CD4-positive, alpha-beta memory T cell (primary cell): ENCODE data around the gene CDC42BPB. TPM values are rescaled to one million over a fixed set of nuclear protein-coding genes. Genes with fewer than 3 reads are reported as not detected.

Experiments
- CTCF ChIA-PET: fragments of 350-600 bp; sonication (Branson Sonifier 250); formaldehyde crosslinking; loops from one replicate; lab custom pipeline; 2021; ENCODE audit warnings: inconsistent platforms; ENCODE audit not compliant: partially characterized antibody; lab: Charles Lee
- POLR2A ChIA-PET: fragments of 350-600 bp; sonication (Branson Sonifier 250); formaldehyde crosslinking; loops from one replicate; lab custom pipeline; 2021; ENCODE audit not compliant: partially characterized antibody; lab: Charles Lee
- DNase-seq, 5 donors: peaks; one replicate each; pipeline versions ENCODE4 v3.0.0 to v3.0.0-alpha.2; 2020 to 2022; ENCODE audit warnings: mixed read lengths in 1 of 5
- H3K27ac ChIP-seq: one replicate; pipeline ENCODE4 v1.7.0; 2013; ENCODE audit warnings: low read depth, low read length
- H3K27me3 ChIP-seq: 2 replicates; pipeline ENCODE4 v1.7.0; 2013; ENCODE audit warnings: mild to moderate bottlenecking, low read length, moderate library complexity; ENCODE audit not compliant: insufficient read depth
- H3K36me3 ChIP-seq: 2 replicates; pipeline ENCODE4 v1.7.0; 2013; ENCODE audit warnings: mild to moderate bottlenecking, low read length, moderate library complexity; ENCODE audit not compliant: insufficient read depth
- H3K4me1 ChIP-seq: 2 replicates; pipeline ENCODE4 v1.7.0; 2013; ENCODE audit warnings: mild to moderate bottlenecking, low read length, moderate library complexity; ENCODE audit not compliant: insufficient read depth
- H3K4me3 ChIP-seq, 2 donors: one replicate each; pipeline ENCODE4 v1.7.0; 2013; ENCODE audit warnings: low read length in 2 of 2, mild to moderate bottlenecking in 1 of 2
- H3K9me3 ChIP-seq, 2 donors: one replicate each; pipeline ENCODE4 v1.7.0; 2013; ENCODE audit warnings: low read length in 2 of 2, control low read depth in 1 of 2; ENCODE audit not compliant: control insufficient read depth in 1 of 2
- H3K27ac Mint-ChIP-seq, 7 donors: one replicate each; pipeline ENCODE4 v1.8.0; 2020 to 2021; ENCODE audit warnings: mixed read lengths in 7 of 7, mild to moderate bottlenecking in 6 of 7, inconsistent platforms in 3 of 7, moderate library complexity in 3 of 7
- H3K27me3 Mint-ChIP-seq, 2 donors: one replicate each; pipeline ENCODE4 v1.8.0; 2020 to 2021; ENCODE audit warnings: mixed read lengths in 2 of 2
- H3K36me3 Mint-ChIP-seq, 2 donors: one replicate each; pipeline ENCODE4 v1.8.0; 2020 to 2021; ENCODE audit warnings: mixed read lengths in 2 of 2, inconsistent platforms in 1 of 2, mild to moderate bottlenecking in 1 of 2
- H3K4me1 Mint-ChIP-seq, 4 donors: one replicate each; pipeline ENCODE4 v1.8.0; 2020 to 2021; ENCODE audit warnings: mixed read lengths in 4 of 4, mild to moderate bottlenecking in 1 of 4
- H3K4me3 Mint-ChIP-seq, 8 donors: one replicate each; pipeline ENCODE4 v1.8.0; 2020 to 2021; ENCODE audit warnings: mixed read lengths in 8 of 8, mild to moderate bottlenecking in 7 of 8, moderate library complexity in 6 of 8, inconsistent platforms in 3 of 8
- H3K9me3 Mint-ChIP-seq, 8 donors: one replicate each; pipeline ENCODE4 v1.8.0; 2020 to 2021; ENCODE audit warnings: mixed read lengths in 8 of 8, mild to moderate bottlenecking in 5 of 8, inconsistent platforms in 3 of 8, moderate library complexity in 1 of 8
- intact Hi-C: fragments of 100-400 bp; cut with micrococcal nuclease; formaldehyde crosslinking; loops from one replicate; pipeline ENCODE4 v1.15.1; 2023
- polyA plus RNA-seq, 2 donors: library from polyadenylated mRNA; unstranded; fragments of 300-500 nt; fragmentation: Illumina TruSeq; gene quantifications; one replicate each; pipeline ENCODE4 v1.2.3, GENCODE V29; 2021
- total RNA-seq, 2 experiments: library from RNA; stranded (reverse); gene quantifications; one replicate each; pipeline ENCODE4 v1.2.3, GENCODE V29; 2021

CDC42BPB gene
- total and polyA plus RNA-seq, 4 experiments from 2014 or later, result 0.02 to 8.4 (median 4.1) TPM

GRCh38 chr14:103061482-103061976, 4.2 kb upstream of the CDC42BPB start:
- ChIA-PET POLR2A (no interaction called here), CTCF (interaction anchor here (2.4 kb wide), 1 partner anchor 15 kb away, joined by 6 read pairs; no protein-coding TSS in a partner anchor)
- H3K4me3 Mint-ChIP-seq, result no peak overlapping the region

GRCh38 chr14:103059556-103059955, 2.2 kb upstream of the CDC42BPB start:
- no peak for DNase-seq
- Histone ChIP-seq H3K9me3 (no peaks in the 10 kb centered on the region), H3K27ac (no peak overlapping the region), H3K36me3 (no peaks in the 10 kb centered on the region), H3K4me3 (no peak overlapping the region), H3K4me1 (peaks cover 6% of the 10 kb centered on the region), H3K27me3 (no peaks in the 10 kb centered on the region)
- Mint-ChIP-seq H3K27me3 (peaks cover 6 to 10% of the 10 kb centered on the region in 2 donors), H3K4me3 (peak overlapping the region in 1 of 8 donors; percentile 31), H3K4me1 (peaks cover 9 to 13% (median 11%) of the 10 kb centered on the region in 4 donors), H3K36me3 (no peaks in the 10 kb centered on the region), H3K9me3 (peaks cover 0 to 2% (median 0%) of the 10 kb centered on the region in 8 donors), H3K27ac (no peak overlapping the region)
- intact Hi-C loops, result loop anchor here (10.0 kb wide), 1 partner anchor 285 kb away; the partner anchor contains the start of gene TRAF3
- CTCF ChIA-PET, result no interaction called here
- POLR2A ChIA-PET, result no interaction called here

More at GRCh38 chr14:103061482-103061976, 4.2 kb upstream of the CDC42BPB start:
- peaks cover 3 to 7% of the 10 kb centered on the region in 2 donors for H3K27me3 Mint-ChIP-seq
- no peaks in the 10 kb centered on the region for H3K9me3 ChIP-seq
- H3K9me3 Mint-ChIP-seq, result no peaks in the 10 kb centered on the region
- peaks cover 0 to 6% (median 3%) of the 10 kb centered on the region in 4 donors for H3K4me1 Mint-ChIP-seq
- H3K27ac ChIP-seq, result no peak overlapping the region
- H3K36me3 Mint-ChIP-seq, result no peaks in the 10 kb centered on the region
- intact Hi-C loops, result no loop called here
- DNase-seq, result no peak
- no peaks in the 10 kb centered on the region for H3K36me3 ChIP-seq
- no peak overlapping the region for H3K27ac Mint-ChIP-seq
- no peak overlapping the region for H3K4me3 ChIP-seq
- no peaks in the 10 kb centered on the region for H3K27me3 ChIP-seq
- peaks cover 6% of the 10 kb centered on the region for H3K4me1 ChIP-seq

GRCh38 chr14:103058164-103059055, 1.1 kb upstream of the CDC42BPB start:
- ChIA-PET POLR2A (interaction anchor here (1.2 kb wide), 1 partner anchor 109 kb away, joined by 4 read pairs; no protein-coding TSS in a partner anchor), CTCF (no interaction called here)
- H3K4me1 ChIP-seq, result peaks cover 6% of the 10 kb centered on the region
- no peaks in the 10 kb centered on the region for H3K36me3 Mint-ChIP-seq
- peak overlapping the region in 3 of 7 donors; percentile 57 to 62 (median 59) for H3K27ac Mint-ChIP-seq
- intact Hi-C loops, result loop anchor here (10.0 kb wide), 1 partner anchor 284 kb away; the partner anchor contains the start of gene TRAF3
- DNase-seq, result no peak
- H3K4me3 Mint-ChIP-seq, result peak overlapping the region; percentile 60 to 77 (median 71)
- H3K4me1 Mint-ChIP-seq, result peaks cover 9 to 13% (median 11%) of the 10 kb centered on the region in 4 donors
- H3K27me3 ChIP-seq, result no peaks in the 10 kb centered on the region
- H3K9me3 Mint-ChIP-seq, result peaks cover 0 to 2% (median 0%) of the 10 kb centered on the region in 8 donors
- H3K4me3 ChIP-seq, result peak overlapping the region in 1 of 2 donors; percentile 47
- no peaks in the 10 kb centered on the region for H3K36me3 ChIP-seq
- H3K27me3 Mint-ChIP-seq, result peaks cover 6 to 10% of the 10 kb centered on the region in 2 donors
- no peaks in the 10 kb centered on the region for H3K9me3 ChIP-seq
- no peak overlapping the region for H3K27ac ChIP-seq

- Mint-ChIP-seq H3K4me1 (peaks cover 9 to 13% (median 11%) of the 10 kb centered on the region in 4 donors), H3K27ac (no peak overlapping the region), H3K4me3 (peak overlapping the region in 1 of 8 donors; percentile 64), H3K9me3 (peaks cover 0 to 2% (median 0%) of the 10 kb centered on the region in 8 donors), H3K36me3 (no peaks in the 10 kb centered on the region), H3K27me3 (peaks cover 6 to 10% of the 10 kb centered on the region in 2 donors)
- Histone ChIP-seq H3K4me1 (peaks cover 6% of the 10 kb centered on the region), H3K27me3 (no peaks in the 10 kb centered on the region), H3K27ac (no peak overlapping the region), H3K9me3 (no peaks in the 10 kb centered on the region), H3K36me3 (no peaks in the 10 kb centered on the region), H3K4me3 (no peak overlapping the region)
- CTCF ChIA-PET, result interaction anchor here (1.9 kb wide), 1 partner anchor 363 kb away, joined by 4 read pairs; no protein-coding TSS in a partner anchor
- DNase-seq, result no peak
- intact Hi-C loops, result loop anchor here (1.0 to 10.0 kb wide), 2 partner anchors 18 to 282 kb away; partner anchors contain the start of gene TRAF3
- POLR2A ChIA-PET, result interaction anchor here (1.0 to 1.2 kb wide), 2 partner anchors 108 to 277 kb away, joined by 3 to 4 read pairs; partner anchors contain the start of gene EIF5
Observed at GRCh38 chr14:103057028-103057371, 349 bp downstream of the CDC42BPB start.

GRCh38 chr14:103056322-103057027, 874 bp downstream of the CDC42BPB start:
- intact Hi-C loops, result loop anchor here (1.0 to 10.0 kb wide), 2 partner anchors 19 to 282 kb away; partner anchors contain the start of gene TRAF3
- ChIA-PET POLR2A (interaction anchor here (0.5 to 1.0 kb wide), 2 partner anchors 18 to 277 kb away, joined by 3 read pairs; partner anchors contain the start of gene EIF5), CTCF (interaction anchor here (1.9 kb wide), 1 partner anchor 362 kb away, joined by 4 read pairs; no protein-coding TSS in a partner anchor)
- Mint-ChIP-seq H3K27ac (peak overlapping the region in 3 of 7 donors; percentile 16 to 88 (median 39)), H3K36me3 (no peaks in the 10 kb centered on the region), H3K27me3 (peaks cover 6 to 10% of the 10 kb centered on the region in 2 donors), H3K4me3 (peak overlapping the region; percentile 61 to 86 (median 79)), H3K9me3 (peaks cover 0 to 2% (median 0%) of the 10 kb centered on the region in 8 donors), H3K4me1 (peaks cover 9 to 13% (median 11%) of the 10 kb centered on the region in 4 donors)
- peaks cover 6% of the 10 kb centered on the region for H3K4me1 ChIP-seq
- DNase-seq, result no peak
- H3K9me3 ChIP-seq, result no peaks in the 10 kb centered on the region
- H3K27me3 ChIP-seq, result no peaks in the 10 kb centered on the region
- H3K36me3 ChIP-seq, result no peaks in the 10 kb centered on the region
- no peak overlapping the region for H3K4me3 ChIP-seq
- no peak overlapping the region for H3K27ac ChIP-seq

GRCh38 chr14:103055695-103056094, 1.7 kb downstream of the CDC42BPB start:
- peak overlapping the region; percentile 51 to 86 (median 71) for H3K4me3 Mint-ChIP-seq
- Histone ChIP-seq H3K4me1 (peaks cover 6% of the 10 kb centered on the region), H3K36me3 (no peaks in the 10 kb centered on the region), H3K27ac (no peak overlapping the region), H3K9me3 (no peaks in the 10 kb centered on the region), H3K4me3 (no peak overlapping the region), H3K27me3 (no peaks in the 10 kb centered on the region)
- ChIA-PET CTCF (interaction anchor here (1.9 kb wide), 1 partner anchor 361 kb away, joined by 4 read pairs; no protein-coding TSS in a partner anchor), POLR2A (no interaction called here)
- no peaks in the 10 kb centered on the region for H3K36me3 Mint-ChIP-seq
- no peak for DNase-seq
- peak overlapping the region in 3 of 7 donors; percentile 39 to 88 (median 39) for H3K27ac Mint-ChIP-seq
- intact Hi-C loops, result loop anchor here (10.0 kb wide), 1 partner anchor 281 kb away; the partner anchor contains the start of gene TRAF3
- peaks cover 0 to 2% (median 0%) of the 10 kb centered on the region in 8 donors for H3K9me3 Mint-ChIP-seq
- H3K27me3 Mint-ChIP-seq, result peaks cover 6 to 10% of the 10 kb centered on the region in 2 donors
- H3K4me1 Mint-ChIP-seq, result peaks cover 9 to 13% (median 11%) of the 10 kb centered on the region in 4 donors
